ENCODE measurements around the gene OR9Q1.

Gene OR9Q1

GRCh38 chr11:58165504-58166106, 141.9 kb downstream of the OR9Q1 start:
- H3K4me3 ChIP-seq (ENCODE audit: low read depth, low read length): no peak overlapping the region
- no peak for DNase-seq (ENCODE audit: low read depth)
- no peak for TF ChIP-seq CTCF (IDR thresholded peaks at IDR 0.05; ENCODE audit: low read depth, low read length, missing control alignments)
- in situ Hi-C loops (cut with HindIII; ENCODE audit: low sequenced_read_pairs): no loop called here

GRCh38 chr11:58177409-58178054, 153.9 kb downstream of the OR9Q1 start:
- no peak for TF ChIP-seq CTCF (IDR thresholded peaks at IDR 0.05; ENCODE audit: low read depth, low read length, missing control alignments)
- DNase-seq (ENCODE audit: low read depth): no peak
- no peak overlapping the region for H3K4me3 ChIP-seq (ENCODE audit: low read depth, low read length)
- in situ Hi-C loops (cut with HindIII; ENCODE audit: low sequenced_read_pairs): no loop called here

- no peak for TF ChIP-seq CTCF (IDR thresholded peaks at IDR 0.05; ENCODE audit: low read depth, low read length, missing control alignments)
- no peak overlapping the region for H3K4me3 ChIP-seq (ENCODE audit: low read depth, low read length)
- in situ Hi-C loops (cut with HindIII; ENCODE audit: low sequenced_read_pairs): no loop called here
Observed at GRCh38 chr11:58178444-58178843, 154.8 kb downstream of the OR9Q1 start.

GRCh38 chr11:58179648-58180047, 156.0 kb downstream of the OR9Q1 start:
- no peak for TF ChIP-seq CTCF (IDR thresholded peaks at IDR 0.05; ENCODE audit: low read depth, low read length, missing control alignments)
- in situ Hi-C loops (cut with HindIII; ENCODE audit: low sequenced_read_pairs): no loop called here
- no peak for DNase-seq (ENCODE audit: low read depth)
- H3K4me3 ChIP-seq (ENCODE audit: low read depth, low read length): no peak overlapping the region

More at GRCh38 chr11:58178444-58178843, 154.8 kb downstream of the OR9Q1 start:
- DNase-seq (ENCODE audit: low read depth): no peak

GRCh38 chr11:58186938-58187337, 163.3 kb downstream of the OR9Q1 start:
- in situ Hi-C loops (cut with HindIII; ENCODE audit: low sequenced_read_pairs): no loop called here
- DNase-seq (ENCODE audit: low read depth): no peak
- TF ChIP-seq CTCF (IDR thresholded peaks at IDR 0.05; ENCODE audit: low read depth, low read length, missing control alignments): no peak
- no peak overlapping the region for H3K4me3 ChIP-seq (ENCODE audit: low read depth, low read length)

GRCh38 chr11:58188770-58189169, 165.1 kb downstream of the OR9Q1 start, which contains the start of gene OR9Q2:
TSS of gene OR9Q2 (plus strand) at chr11:58189070. CDS start at chr11:58190491, 1,421 bp downstream.
- H3K4me3 ChIP-seq (ENCODE audit: low read depth, low read length): no peak within 1 kb of the TSS
- in situ Hi-C loops (cut with HindIII; ENCODE audit: low sequenced_read_pairs): no loop called here
- TF ChIP-seq CTCF (IDR thresholded peaks at IDR 0.05; ENCODE audit: low read depth, low read length, missing control alignments): no peak
- no peak for DNase-seq (ENCODE audit: low read depth)
